Tongue (tissue), 2 donors: ENCODE measurements around the gene PPFIA4. TPM values are rescaled to one million over a fixed set of nuclear protein-coding genes. Genes with fewer than 3 reads are reported as not detected.
"Not testable (repeated sequence)": the region's sequence is repeated elsewhere in the genome, so short reads cannot be mapped to it uniquely, and the experiment has no call there.

Source experiments
- DNase-seq: peaks from one replicate; pipeline ENCODE4 v3.0.0-alpha.2; 2015
- total RNA-seq: library from RNA; depleted of rRNA; stranded (reverse); fragments of >200 nt; gene quantifications from one replicate; pipeline ENCODE4 v1.2.3, GENCODE V29; 2014

The PPFIA4 gene
- 39.8 TPM for total RNA-seq

DNA sequence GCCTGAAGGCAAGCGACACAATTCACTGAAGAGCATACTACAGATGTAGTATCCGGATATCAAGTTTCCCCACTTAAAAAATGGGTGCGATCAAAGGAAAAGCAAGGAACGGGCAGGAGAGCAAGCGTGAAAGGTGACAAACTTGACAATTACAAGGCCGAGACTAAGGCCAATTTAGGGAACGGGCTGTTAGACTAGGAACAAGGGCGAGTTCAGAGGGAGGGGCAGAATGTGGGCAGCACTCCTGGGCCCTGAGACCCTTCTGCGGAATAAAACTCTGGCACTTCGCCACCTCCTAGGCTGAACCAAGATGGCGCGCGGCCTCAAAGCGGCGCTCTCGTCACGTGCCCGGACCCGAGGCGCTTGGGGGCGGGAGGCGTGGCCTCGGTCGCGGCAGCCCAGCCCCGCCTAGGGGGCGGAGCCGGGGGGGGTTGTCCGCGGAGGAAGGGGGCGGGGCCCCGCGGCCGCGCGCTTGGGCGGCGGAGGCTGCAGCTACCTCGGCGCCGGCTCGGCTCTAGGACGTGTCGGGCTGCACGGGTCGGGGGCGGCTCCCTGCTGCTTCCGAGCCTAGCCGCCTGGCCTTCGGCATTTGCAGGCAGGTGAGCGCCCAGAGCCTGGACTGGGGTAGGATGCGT is at the start of gene PPFIA4:
Gene PPFIA4, plus strand, starts transcription at position 461 of the 635 bp plus-strand sequence. CDS start 12,518 bp downstream, outside the sequence.
- peak; percentile 95 for DNase-seq

DNA sequence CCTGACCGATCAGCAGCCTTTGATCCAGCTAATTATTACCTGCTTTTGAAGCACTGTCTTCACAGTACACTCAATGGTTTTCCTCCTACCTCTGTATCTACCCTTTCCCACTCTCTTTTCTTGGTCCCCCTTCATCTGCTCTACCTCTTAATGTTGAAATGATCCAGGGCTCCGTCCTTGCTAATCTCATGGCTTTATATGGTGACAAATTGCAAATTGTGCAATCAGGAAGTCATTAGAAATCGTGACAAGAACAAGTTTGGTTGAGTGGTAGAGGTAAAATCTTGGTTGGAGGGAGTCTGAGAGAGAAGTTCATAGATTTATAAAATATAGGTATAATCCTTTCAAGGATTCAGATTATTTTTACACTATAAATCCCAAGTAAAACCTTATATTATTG is 49.7 kb upstream of the PPFIA4 start:
- DNase-seq, result no peak

DNA sequence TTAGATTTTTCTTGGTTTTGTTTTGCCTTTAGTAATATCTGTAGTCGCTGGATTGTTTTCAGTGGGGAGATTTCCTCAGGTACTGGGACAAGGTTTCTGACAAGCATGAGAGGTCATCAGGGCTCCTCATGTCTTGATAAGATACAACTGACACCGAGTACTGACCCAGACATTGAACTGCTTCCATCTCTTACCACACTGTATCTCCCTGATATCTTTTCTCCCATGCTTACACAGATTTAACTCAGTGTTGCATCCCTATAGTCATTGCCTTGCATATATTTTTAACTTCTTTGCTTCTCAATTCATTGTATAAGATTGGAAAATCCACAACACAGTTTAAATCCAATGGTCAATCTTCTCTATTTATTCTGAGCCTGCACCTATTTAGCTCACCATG is 46.8 kb upstream of the PPFIA4 start:
- no peak for DNase-seq

GRCh38 chr1:202981939-202982338 is 44.4 kb upstream of the PPFIA4 start:
- no peak for DNase-seq

GRCh38 chr1:202982715-202983430 is 43.4 kb upstream of the PPFIA4 start:
- no peak for DNase-seq

GRCh38 chr1:202986120-202986519 is 40.2 kb upstream of the PPFIA4 start:
- not testable (repeated sequence) for DNase-seq

GRCh38 chr1:202987255-202987654 is 39.0 kb upstream of the PPFIA4 start:
- DNase-seq, result no peak

DNA sequence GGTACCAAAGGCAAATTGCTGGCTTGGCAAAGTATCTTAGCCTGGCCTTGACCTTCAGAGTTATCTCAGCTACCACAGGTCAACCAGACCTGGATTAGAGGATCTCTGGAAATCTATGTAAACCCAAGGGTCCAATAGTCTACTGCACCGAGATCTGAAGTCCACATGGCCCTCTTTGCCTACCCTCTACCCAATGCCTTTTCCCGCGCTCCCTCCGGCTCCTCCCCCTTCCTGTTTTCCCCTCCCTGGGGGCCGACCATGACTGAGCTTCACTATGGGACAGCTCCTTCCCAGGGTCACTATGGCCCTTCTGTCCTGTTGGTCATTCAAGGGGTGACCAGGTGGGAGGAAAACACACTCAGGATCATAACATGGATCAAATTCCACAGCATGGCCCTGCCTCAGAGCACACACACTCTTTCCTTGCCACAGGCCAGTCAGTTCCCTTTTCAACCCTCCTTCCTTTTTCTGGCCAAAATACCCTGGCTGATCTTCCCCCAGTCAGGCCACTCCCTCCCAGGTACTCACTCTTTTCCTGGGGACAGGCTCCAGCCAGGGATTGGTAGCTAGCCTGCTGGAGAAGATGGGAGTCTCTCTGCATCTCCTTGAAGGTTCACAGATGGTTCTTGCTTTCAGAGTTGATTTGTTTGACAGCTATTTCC is 38.2 kb upstream of the PPFIA4 start:
- DNase-seq, result no peak

DNA sequence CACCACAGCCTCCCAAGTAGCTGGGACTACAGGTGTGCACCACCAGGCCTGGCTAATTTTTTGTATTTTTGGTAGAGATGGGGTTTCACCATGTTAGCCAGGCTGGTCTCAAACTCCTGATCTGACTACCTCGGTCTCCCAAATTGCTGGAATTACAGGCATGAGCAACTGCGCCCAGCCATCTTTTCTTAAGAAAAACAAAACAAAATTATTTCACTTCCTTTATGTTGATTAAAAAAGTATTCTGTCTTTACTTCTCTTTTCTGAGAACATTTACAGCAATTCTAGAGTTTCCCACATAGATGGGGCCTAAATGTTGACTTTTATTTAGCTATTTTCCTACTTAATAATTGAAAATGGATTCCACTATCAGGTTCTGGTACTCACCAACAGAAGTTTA is 36.4 kb upstream of the PPFIA4 start:
- DNase-seq, result no peak

DNA sequence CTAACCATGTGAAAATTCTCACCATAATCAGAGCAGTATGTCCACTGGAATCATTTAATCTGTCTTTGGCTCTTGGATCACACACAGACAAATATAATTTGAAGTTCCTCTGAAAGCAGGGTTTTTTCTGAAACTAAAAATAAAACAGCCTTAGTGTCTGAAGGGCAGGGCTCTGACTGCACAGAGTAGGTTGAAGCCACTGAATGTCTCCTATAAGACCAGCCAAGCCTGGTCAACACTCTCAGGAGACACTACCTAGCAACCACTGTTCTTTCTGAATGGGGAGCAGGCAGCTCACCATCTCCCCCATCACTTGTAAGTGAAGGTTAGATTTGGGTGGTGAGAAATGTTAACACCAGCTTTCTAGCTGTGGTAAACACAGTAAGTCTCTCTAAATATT is 35.2 kb upstream of the PPFIA4 start:
- DNase-seq, result no peak

DNA sequence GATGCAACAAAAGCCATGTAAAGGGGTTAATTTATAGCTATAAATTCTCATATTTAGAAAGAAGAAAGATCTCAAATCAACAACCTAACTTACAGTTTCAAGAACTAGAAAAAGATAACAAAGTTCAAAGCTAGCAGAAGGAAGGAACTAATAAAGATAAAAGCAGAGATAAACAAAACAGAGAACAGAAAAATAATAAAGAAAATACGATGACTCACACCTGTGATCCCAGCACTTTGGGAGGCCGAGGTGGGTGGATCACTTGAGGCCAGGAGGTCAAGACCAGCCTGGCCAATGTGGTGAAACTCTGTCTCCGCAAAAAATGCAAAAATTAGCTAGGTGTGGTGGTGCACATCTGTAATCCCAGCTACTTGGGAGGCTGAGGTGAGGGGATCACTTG is 31.5 kb upstream of the PPFIA4 start:
- no peak for DNase-seq

DNA sequence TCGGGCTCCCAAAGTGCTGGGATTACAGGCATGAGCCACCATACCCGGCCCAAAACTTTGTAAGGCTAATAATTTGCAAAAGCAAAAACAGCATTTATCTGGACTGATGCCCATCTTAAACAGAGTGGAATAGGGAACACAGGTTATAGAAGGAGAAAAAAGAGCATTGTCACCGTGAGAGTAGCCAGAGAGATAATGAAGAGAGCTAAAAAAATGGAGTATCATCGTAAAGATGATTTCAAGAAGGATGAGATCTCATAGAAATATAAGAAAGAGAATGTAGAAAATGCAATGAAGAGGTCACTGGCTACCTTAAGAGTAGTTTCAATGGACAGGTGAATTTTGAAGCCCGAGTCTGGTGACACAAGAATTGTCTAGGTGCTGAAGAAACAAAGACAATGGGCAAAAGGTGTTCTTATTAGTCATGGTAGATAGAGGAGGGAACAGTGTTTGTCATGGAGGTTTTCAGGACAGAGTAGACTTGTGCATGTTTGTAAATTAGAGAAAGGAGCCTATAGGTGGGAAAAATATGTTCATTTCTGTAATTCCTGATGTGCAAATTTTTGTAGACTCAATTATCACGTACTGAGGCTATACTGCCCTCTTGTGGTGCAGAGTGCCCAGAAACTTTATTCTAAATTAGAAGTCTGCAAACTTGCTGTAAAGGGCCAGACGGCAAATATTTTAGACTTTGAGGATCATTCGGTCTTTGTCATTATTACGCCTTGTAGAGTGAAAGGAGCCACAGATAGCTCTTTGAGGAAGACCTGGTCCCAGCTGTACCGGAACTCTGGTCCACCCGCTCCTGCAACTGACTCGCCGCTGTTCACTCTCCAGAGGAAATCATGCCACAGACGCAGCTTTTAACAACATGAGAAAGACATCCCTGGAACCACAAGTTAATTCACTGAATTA is 27.2 kb upstream of the PPFIA4 start:
- peak; percentile 79 for DNase-seq

DNA sequence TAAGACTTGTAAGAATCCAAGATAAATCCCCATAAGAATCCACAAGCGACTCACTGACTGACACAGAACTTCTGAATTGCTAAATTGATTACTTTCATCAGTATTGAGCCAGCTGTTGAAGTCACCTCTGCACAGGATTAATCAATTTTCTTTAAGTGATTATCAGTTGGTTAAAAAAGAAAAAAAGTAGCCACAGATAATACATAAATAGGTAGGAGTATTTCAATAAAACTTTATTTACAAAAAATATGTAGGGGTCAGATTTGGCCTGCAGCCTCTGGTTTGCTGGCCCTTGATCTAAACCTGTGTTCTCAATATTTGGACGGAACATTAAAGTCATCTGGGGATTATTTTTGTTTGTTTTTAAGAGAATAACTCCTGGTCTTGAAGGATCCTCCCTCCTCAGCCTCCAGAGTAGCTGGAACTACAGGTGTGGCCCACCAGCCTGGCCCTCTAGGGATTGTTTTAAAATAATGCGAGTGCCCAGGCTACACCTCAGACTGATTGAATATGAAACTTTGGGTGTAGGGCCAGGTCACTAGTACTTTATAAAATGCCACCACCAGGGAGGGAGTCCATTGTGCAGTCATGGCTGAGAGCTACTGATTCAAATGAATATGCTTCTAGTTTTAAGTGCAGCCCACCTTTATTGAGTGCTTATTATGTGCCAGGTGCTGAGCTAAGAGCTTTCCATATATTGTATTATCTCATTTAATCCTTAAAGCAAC is 25.9 kb upstream of the PPFIA4 start:
- DNase-seq, result no peak

- no peak for DNase-seq
Observed at GRCh38 chr1:203001986-203002385, 24.3 kb upstream of the PPFIA4 start.

DNA sequence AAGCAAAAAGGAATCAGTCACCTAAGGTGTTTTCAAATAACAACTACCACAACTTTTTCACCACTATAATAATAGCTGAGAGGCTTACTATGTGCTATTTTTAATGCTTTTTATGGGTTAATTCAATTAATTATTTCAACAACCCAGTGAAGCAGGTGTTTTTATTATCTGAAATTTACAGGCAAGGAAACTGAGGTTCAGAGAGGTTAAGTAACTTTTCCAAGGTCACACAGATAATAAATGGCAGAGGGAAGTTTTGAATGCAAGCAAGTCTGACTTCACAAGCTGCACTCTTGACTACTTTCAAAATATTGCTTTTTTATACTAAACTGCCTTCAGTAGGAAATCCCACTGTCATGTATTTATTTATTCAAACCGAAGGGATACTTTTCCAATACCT is 23.3 kb upstream of the PPFIA4 start:
- no peak for DNase-seq

DNA sequence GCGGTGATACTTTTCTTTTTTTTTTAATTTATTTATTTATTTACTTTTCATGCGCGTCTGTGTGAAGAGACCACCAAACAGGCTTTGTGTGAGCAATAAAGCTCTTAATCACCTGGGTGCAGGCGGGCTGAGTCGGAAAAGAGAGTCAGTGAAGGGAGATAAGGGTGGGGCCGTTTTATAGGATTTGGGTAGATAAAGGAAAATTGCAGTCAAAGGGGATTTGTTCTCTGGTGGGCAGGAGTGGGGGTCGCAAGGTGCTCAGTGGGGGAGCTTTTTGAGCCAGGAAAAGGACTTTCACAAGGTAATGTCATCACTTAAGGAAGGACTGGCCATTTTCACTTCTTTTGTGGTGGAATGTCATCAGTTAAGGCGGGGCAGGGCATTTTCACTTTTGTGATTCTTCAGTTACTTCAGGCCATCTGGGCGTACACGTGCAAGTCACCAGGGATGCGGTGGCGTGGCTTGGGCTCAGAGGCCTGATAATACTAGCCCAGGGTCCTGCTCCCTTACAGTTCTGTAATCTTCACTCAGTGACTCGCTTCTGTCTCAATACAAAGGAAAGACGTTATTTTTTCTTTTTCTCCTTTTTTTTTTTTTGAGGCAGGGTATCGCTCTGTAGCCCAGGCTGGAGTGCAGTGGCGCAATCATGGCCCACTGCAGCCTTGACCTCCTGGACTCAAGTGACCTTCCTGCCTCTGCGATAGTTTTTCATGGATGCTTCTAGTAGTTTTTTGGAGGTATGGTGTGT is 20.7 kb upstream of the PPFIA4 start:
- not testable (repeated sequence) for DNase-seq

DNA sequence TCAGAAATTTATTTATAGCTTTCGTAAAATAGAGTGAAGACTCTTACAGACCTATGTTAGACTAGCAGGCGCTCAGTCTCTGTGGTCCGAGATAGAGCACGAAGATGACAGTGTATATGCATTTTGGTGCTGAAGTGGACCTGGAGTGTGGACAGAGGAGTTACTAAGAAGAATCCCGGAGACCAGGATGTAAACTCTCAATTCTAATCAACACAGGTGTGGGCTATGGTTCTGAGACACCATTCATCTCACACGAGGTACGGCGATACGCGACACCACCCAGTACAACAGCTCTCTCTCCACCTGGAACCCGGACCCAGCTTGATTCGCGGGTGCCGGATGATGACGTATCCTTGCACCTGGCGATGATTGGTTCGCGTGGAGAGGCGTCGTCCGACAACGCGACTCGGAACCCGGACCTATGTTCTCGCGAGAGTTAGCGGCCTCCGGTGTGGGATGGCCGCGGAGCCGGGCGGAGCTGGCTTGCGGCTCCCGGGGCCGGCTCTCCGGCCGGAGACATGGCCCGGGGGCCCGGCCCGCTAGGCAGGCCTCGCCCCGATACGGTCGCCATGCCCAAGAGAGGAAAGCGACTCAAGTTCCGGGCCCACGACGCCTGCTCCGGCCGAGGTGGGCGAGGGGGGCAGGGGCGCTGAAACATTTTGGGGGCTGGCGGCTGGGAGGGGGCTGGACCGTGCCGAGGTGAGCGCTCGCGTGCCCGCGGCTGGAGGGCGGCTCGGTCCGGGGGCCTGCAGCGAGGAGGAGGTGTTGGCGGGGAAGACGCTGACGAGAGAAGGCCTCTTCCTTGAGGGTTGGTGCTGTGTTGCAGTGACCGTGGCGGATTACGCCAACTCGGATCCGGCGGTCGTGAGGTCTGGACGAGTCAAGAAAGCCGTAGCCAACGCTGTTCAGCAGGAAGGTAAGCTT is 19.1 kb upstream of the PPFIA4 start, which contains the start of gene TMEM183A:
Gene TMEM183A, plus strand, starts transcription at position 427 of the 924 bp plus-strand sequence. Its CDS starts 92 bp downstream, at position 519.
- peak; percentile 99 for DNase-seq

DNA sequence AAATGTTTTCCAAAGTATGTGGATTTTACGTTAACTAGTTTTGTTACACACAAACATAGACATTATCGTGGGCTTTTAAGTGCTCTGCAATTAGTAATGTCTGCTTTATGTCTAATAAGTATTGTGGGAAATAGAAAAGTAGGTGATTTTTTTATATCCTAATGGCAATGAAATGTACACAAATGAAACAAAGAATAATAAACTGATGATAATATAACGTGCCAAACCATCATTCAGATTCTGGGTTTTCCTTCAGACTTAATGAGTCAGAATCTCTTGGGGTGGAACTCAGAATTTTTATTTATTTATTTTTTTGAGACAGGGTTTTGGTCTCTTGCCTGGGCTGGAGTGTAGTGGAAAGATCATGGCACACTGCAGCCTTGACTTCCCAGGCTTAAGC is 17.1 kb upstream of the PPFIA4 start:
- DNase-seq, result no peak

DNA sequence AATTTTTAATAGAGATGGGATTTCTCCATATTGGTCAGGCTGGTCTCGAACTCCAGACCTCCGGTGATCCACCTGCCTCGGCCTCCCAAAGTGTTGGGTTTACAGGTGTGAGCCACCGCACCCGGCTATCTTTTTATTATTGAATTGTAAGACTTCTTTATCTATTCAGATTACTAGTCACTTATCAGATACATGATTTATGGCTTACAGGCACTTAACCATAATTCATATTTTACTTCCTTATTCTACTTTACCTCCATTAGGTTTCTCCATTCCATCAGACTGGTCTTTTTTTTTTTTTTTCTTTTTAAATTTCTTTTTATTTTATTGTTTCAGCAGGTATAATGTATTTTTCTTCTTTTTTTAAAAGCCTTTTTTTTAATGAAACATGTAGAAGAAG is 14.7 kb upstream of the PPFIA4 start:
- DNase-seq, result no peak

DNA sequence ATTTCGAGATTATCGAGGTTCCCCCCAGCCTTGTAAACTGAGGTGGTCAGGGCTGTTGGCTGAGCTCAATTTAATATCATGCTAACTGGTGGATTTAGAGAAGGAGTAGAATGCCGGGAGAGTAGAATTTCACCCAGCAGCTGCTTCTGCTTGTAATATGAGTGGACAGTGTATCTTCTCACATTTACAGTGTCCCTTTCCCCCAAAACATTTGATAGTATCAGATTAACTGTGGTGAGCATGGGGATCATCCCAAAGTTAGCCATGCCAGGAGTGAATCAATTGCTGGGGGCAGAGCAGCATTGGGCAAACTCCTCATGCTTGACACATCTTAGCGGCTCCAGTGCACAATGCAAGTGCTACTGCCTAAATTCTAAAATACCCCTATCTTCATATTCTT is 9.2 kb upstream of the PPFIA4 start:
- DNase-seq, result no peak
